Measurements from ENCODE around the gene DCC. TPM values are rescaled to one million over a fixed set of nuclear protein-coding genes. Genes with fewer than 3 reads are reported as not detected.

The DCC gene
- polyA plus RNA-seq, 1 of the 3 experiments (the other 2 are of a cell fraction): 0.20 TPM

GRCh38 chr18:53135654-53136053, 795.7 kb downstream of the DCC start (continued):
- TF ChIP-seq MXI1 (IDR thresholded peaks at IDR 0.05; ENCODE audit: low read depth, low read length) (no peak), FOXJ3 (CRISPR knock-in tag; IDR thresholded peaks at IDR 0.05) (no peak)

GRCh38 chr18:53139746-53140500, 799.9 kb downstream of the DCC start:
- Histone ChIP-seq H3K36me3 (replicated peaks in 1 of 2; ENCODE audit: control insufficient read depth in 1 of 2, insufficient read depth in 2 of 2, low read length in 1 of 2) (no peaks in the 10 kb centered on the region), H3K9ac (no peak overlapping the region), H3K27ac (ENCODE audit: low read depth in 2 of 2, low read length in 1 of 2) (no peak overlapping the region), H3F3A (replicated peaks; ENCODE audit: insufficient read depth) (no peaks in the 10 kb centered on the region), H3K9me3 (no peaks in the 10 kb centered on the region), H3K27me3 (ENCODE audit: insufficient read depth) (no peaks in the 10 kb centered on the region), H3K4me2 (no peak overlapping the region), H2AFZ (ENCODE audit: low read depth) (no peak overlapping the region), H3K9me2 (no peaks in the 10 kb centered on the region), H3K4me3 (ENCODE audit: low read depth in 2 of 2, low read length in 1 of 2) (no peak overlapping the region), H3K79me2 (ENCODE audit: insufficient read depth) (no peaks in the 10 kb centered on the region), H4K20me1 (ENCODE audit: insufficient read depth) (no peaks in the 10 kb centered on the region), H3K4me1 (ENCODE audit: control insufficient read depth in 1 of 2, insufficient read depth in 2 of 2, low read depth in 1 of 2, low read length in 1 of 2) (no peaks in the 10 kb centered on the region)
- CTCF ChIA-PET: no interaction called here
- no peak for DNase-seq
- POLR2A ChIA-PET: no interaction called here
- TF ChIP-seq NRF1 (IDR thresholded peaks at IDR 0.05; ENCODE audit: low read depth, low read length): no peak
- TF ChIP-seq TCF12 (IDR thresholded peaks at IDR 0.05): no peak
- no peak for TF ChIP-seq RCOR1 (IDR thresholded peaks at IDR 0.05; ENCODE audit: low read length)
- TF ChIP-seq, protein P1, sequence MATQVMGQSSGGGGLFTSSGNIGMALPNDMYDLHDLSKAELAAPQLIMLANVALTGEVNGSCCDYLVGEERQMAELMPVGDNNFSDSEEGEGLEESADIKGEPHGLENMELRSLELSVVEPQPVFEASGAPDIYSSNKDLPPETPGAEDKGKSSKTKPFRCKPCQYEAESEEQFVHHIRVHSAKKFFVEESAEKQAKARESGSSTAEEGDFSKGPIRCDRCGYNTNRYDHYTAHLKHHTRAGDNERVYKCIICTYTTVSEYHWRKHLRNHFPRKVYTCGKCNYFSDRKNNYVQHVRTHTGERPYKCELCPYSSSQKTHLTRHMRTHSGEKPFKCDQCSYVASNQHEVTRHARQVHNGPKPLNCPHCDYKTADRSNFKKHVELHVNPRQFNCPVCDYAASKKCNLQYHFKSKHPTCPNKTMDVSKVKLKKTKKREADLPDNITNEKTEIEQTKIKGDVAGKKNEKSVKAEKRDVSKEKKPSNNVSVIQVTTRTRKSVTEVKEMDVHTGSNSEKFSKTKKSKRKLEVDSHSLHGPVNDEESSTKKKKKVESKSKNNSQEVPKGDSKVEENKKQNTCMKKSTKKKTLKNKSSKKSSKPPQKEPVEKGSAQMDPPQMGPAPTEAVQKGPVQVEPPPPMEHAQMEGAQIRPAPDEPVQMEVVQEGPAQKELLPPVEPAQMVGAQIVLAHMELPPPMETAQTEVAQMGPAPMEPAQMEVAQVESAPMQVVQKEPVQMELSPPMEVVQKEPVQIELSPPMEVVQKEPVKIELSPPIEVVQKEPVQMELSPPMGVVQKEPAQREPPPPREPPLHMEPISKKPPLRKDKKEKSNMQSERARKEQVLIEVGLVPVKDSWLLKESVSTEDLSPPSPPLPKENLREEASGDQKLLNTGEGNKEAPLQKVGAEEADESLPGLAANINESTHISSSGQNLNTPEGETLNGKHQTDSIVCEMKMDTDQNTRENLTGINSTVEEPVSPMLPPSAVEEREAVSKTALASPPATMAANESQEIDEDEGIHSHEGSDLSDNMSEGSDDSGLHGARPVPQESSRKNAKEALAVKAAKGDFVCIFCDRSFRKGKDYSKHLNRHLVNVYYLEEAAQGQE (IDR thresholded peaks at IDR 0.05; ENCODE audit: low read depth, low read length): no peak
- no peak for TF ChIP-seq IRF3 (IDR thresholded peaks at IDR 0.05; ENCODE audit: low read depth, low read length)
- TF ChIP-seq CHD2 (IDR thresholded peaks at IDR 0.05; ENCODE audit: low read length, partially characterized antibody): no peak
- TF ChIP-seq JUND (IDR thresholded peaks at IDR 0.05): no peak
- TF ChIP-seq PBX3 (IDR thresholded peaks at IDR 0.05): no peak
- no peak for TF ChIP-seq SIN3A (IDR thresholded peaks at IDR 0.05; ENCODE audit: borderline replicate concordance, low read depth, low read length)
- TF ChIP-seq USF1 (IDR thresholded peaks at IDR 0.05; ENCODE audit: borderline replicate concordance, low read depth): no peak
- TF ChIP-seq, protein P2, sequence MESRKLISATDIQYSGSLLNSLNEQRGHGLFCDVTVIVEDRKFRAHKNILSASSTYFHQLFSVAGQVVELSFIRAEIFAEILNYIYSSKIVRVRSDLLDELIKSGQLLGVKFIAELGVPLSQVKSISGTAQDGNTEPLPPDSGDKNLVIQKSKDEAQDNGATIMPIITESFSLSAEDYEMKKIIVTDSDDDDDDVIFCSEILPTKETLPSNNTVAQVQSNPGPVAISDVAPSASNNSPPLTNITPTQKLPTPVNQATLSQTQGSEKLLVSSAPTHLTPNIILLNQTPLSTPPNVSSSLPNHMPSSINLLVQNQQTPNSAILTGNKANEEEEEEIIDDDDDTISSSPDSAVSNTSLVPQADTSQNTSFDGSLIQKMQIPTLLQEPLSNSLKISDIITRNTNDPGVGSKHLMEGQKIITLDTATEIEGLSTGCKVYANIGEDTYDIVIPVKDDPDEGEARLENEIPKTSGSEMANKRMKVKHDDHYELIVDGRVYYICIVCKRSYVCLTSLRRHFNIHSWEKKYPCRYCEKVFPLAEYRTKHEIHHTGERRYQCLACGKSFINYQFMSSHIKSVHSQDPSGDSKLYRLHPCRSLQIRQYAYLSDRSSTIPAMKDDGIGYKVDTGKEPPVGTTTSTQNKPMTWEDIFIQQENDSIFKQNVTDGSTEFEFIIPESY (IDR thresholded peaks at IDR 0.05; ENCODE audit: borderline replicate concordance, low read depth): no peak
- no peak for TF ChIP-seq YY1 (IDR thresholded peaks at IDR 0.05; ENCODE audit: low read depth)
- no peak for TF ChIP-seq MXI1 (IDR thresholded peaks at IDR 0.05; ENCODE audit: low read depth, low read length)
- no peak for TF ChIP-seq EZH2phosphoT487 (IDR thresholded peaks at IDR 0.05; ENCODE audit: borderline replicate concordance, low read depth)
- no peak for TF ChIP-seq RAD21 (IDR thresholded peaks at IDR 0.05; ENCODE audit: low read length)
- no peak for TF ChIP-seq TEAD4 (IDR thresholded peaks at IDR 0.05; ENCODE audit: borderline replicate concordance, insufficient read depth)
- TF ChIP-seq FOXJ3 (CRISPR knock-in tag; IDR thresholded peaks at IDR 0.05): no peak
- TF ChIP-seq RFX5 (IDR thresholded peaks at IDR 0.05; ENCODE audit: low read length): no peak
- 30% methylated on average over 5 of the region's 5 CpGs for WGBS (ENCODE audit: low lambda C conversion rate)
